HEK293 (cell line): Measurements from ENCODE around the gene IFNLR1.

Experiments
- CTCF ChIA-PET: fragments of 350-600 bp; formaldehyde crosslinking; extraction: SDS; loops from one replicate; lab custom pipeline; 2021; ENCODE audit warnings: antibody characterized with exemption; lab: Yijun Ruan, JAX
- POLR2A ChIA-PET: fragments of 300-600 bp; formaldehyde crosslinking; extraction: SDS; loops from one replicate; lab custom pipeline; 2020; ENCODE audit warnings: antibody characterized with exemption, inconsistent platforms; lab: Yijun Ruan, JAX
- H3K27ac ChIP-seq: fragments of 200-500 bp; sonication (Bioruptor generic); 2 replicates; pipeline ENCODE4 v1.5.1; 2014; ENCODE audit warnings: low read depth, low read length, control low read depth, inconsistent platforms; ENCODE audit errors: extremely low read depth
- H3K36me3 ChIP-seq, 2 experiments: fragments of 200-500 bp in 1 of 2; sonication (Bioruptor generic) in 1 of 2; 1 replicate in 1 of 2; 2 replicates in 1 of 2; pipeline ENCODE4 v1.5.1; 2014 to 2017; ENCODE audit warnings: inconsistent platforms in 2 of 2, low read length in 2 of 2; ENCODE audit not compliant: control insufficient read depth in 2 of 2, insufficient read depth in 1 of 2
- H3K4me1 ChIP-seq: fragments of 200-500 bp; sonication (Bioruptor generic); 2 replicates; pipeline ENCODE4 v1.5.1; 2014; ENCODE audit warnings: mild to moderate bottlenecking, low read length, inconsistent platforms; ENCODE audit not compliant: control insufficient read depth, insufficient read depth
- H3K4me3 ChIP-seq: 2 replicates; pipeline ENCODE4 v1.5.1; 2011; ENCODE audit warnings: low read depth, mild to moderate bottlenecking, control low read depth, low read length, moderate library complexity
- H3K9me3 ChIP-seq: fragments of 200-500 bp; sonication (Bioruptor generic); 2 replicates; pipeline ENCODE4 v1.5.1; 2014; ENCODE audit warnings: low read depth, low read length, inconsistent platforms; ENCODE audit not compliant: control insufficient read depth, insufficient read depth
- ATF2 ChIP-seq: fragments of 450-650 bp; formaldehyde crosslinking; IDR thresholded peaks from 2 replicates; pipeline ENCODE4 v1.5.1; 2016; ENCODE audit warnings: missing biosample characterization, missing genetic modification characterization, low read depth
- BCL6B ChIP-seq: fragments of 450-650 bp; formaldehyde crosslinking; IDR thresholded peaks from 2 replicates; pipeline ENCODE4 v1.5.1; 2017; ENCODE audit warnings: missing biosample characterization, missing genetic modification characterization
- HIC1 ChIP-seq: fragments of 450-650 bp; formaldehyde crosslinking; IDR thresholded peaks from 2 replicates; pipeline ENCODE4 v1.5.1; 2016; ENCODE audit warnings: missing biosample characterization, missing genetic modification characterization
- KLF1 ChIP-seq: fragments of 450-650 bp; formaldehyde crosslinking; IDR thresholded peaks from 2 replicates; pipeline ENCODE4 v1.5.1; 2016; ENCODE audit warnings: missing biosample characterization, missing genetic modification characterization
- PRDM4 ChIP-seq: fragments of 450-650 bp; formaldehyde crosslinking; IDR thresholded peaks from 2 replicates; pipeline ENCODE4 v1.5.1; 2017; ENCODE audit warnings: missing biosample characterization, missing genetic modification characterization
- ZBTB7A ChIP-seq: fragments of 450-650 bp; formaldehyde crosslinking; IDR thresholded peaks from 2 replicates; pipeline ENCODE4 v1.5.1; 2016; ENCODE audit warnings: low read depth, missing biosample characterization, missing genetic modification characterization
- ZNF121 ChIP-seq: fragments of 450-650 bp; formaldehyde crosslinking; IDR thresholded peaks from 2 replicates; pipeline ENCODE4 v1.5.1; 2016; ENCODE audit warnings: missing biosample characterization, missing genetic modification characterization
- ZNF146 ChIP-seq: fragments of 450-650 bp; formaldehyde crosslinking; IDR thresholded peaks from 2 replicates; pipeline ENCODE4 v1.5.1; 2016; ENCODE audit warnings: missing biosample characterization, missing genetic modification characterization
- ZNF266 ChIP-seq: fragments of 450-650 bp; formaldehyde crosslinking; IDR thresholded peaks from 2 replicates; pipeline ENCODE4 v1.5.1; 2016; ENCODE audit warnings: missing biosample characterization, missing genetic modification characterization, low read depth
- ZNF398 ChIP-seq: fragments of 450-650 bp; formaldehyde crosslinking; IDR thresholded peaks from 2 replicates; pipeline ENCODE4 v1.5.1; 2017; ENCODE audit warnings: missing biosample characterization, missing genetic modification characterization
- ZNF560 ChIP-seq: fragments of 450-650 bp; formaldehyde crosslinking; IDR thresholded peaks from 2 replicates; pipeline ENCODE4 v1.5.1; 2017; ENCODE audit warnings: missing biosample characterization, missing genetic modification characterization, borderline replicate concordance
- ZNF580 ChIP-seq: fragments of 450-650 bp; formaldehyde crosslinking; IDR thresholded peaks from 2 replicates; pipeline ENCODE4 v1.5.1; 2016; ENCODE audit warnings: missing biosample characterization, missing genetic modification characterization
- ZNF664 ChIP-seq: fragments of 450-650 bp; formaldehyde crosslinking; IDR thresholded peaks from 2 replicates; pipeline ENCODE4 v1.5.1; 2016; ENCODE audit warnings: missing biosample characterization, missing genetic modification characterization
- ZNF670 ChIP-seq: fragments of 450-650 bp; formaldehyde crosslinking; IDR thresholded peaks from 2 replicates; pipeline ENCODE4 v1.5.1; 2016; ENCODE audit warnings: missing biosample characterization, missing genetic modification characterization, low read depth
- ZNF791 ChIP-seq: fragments of 450-650 bp; formaldehyde crosslinking; IDR thresholded peaks from 2 replicates; pipeline ENCODE4 v1.5.1; 2016; ENCODE audit warnings: missing biosample characterization, missing genetic modification characterization

IFNLR1 gene

GRCh38 chr1:24141311-24141997, 45.6 kb downstream of the IFNLR1 start:
- Histone ChIP-seq H3K9me3 (no peaks in the 10 kb centered on the region), H3K27ac (no peak overlapping the region), H3K4me1 (no peaks in the 10 kb centered on the region), H3K4me3 (no peak overlapping the region), H3K36me3 (no peaks in the 10 kb centered on the region)
- no peak for TF ChIP-seq ZBTB7A (tag by site-specific recombination)
- no peak for TF ChIP-seq ZNF580 (tag by site-specific recombination)
- TF ChIP-seq PRDM4: no peak
- no peak for TF ChIP-seq BCL6B (tag by site-specific recombination)
- ChIA-PET POLR2A (no interaction called here), CTCF (interaction anchor here (0.6 kb wide), 1 partner anchor 162 kb away, joined by 3 read pairs; no protein-coding TSS in a partner anchor)

- ChIA-PET CTCF (no interaction called here), POLR2A (no interaction called here)
- H3K9me3 ChIP-seq: no peaks in the 10 kb centered on the region
- TF ChIP-seq ZNF791 (tag by site-specific recombination) (no peak), ZBTB7A (tag by site-specific recombination) (no peak), ATF2 (tag by site-specific recombination) (no peak), ZNF266 (no peak), ZNF670 (no peak), ZNF146 (tag by site-specific recombination) (no peak), ZNF664 (tag by site-specific recombination) (no peak), HIC1 (tag by site-specific recombination) (no peak), ZNF121 (tag by site-specific recombination) (no peak), KLF1 (tag by site-specific recombination) (no peak), ZNF398 (tag by site-specific recombination) (no peak), ZNF560 (tag by site-specific recombination) (no peak)
- no peak overlapping the region for H3K27ac ChIP-seq
- no peak overlapping the region for H3K4me3 ChIP-seq
- no peaks in the 10 kb centered on the region for H3K4me1 ChIP-seq
- H3K36me3 ChIP-seq: no peaks in the 10 kb centered on the region
Observed at GRCh38 chr1:24140741-24141181, 46.3 kb downstream of the IFNLR1 start.
